PC-3 (cell line): Measurements from ENCODE around the gene SLC41A2. TPM values are rescaled to one million over a fixed set of nuclear protein-coding genes. Genes with fewer than 3 reads are reported as not detected.

Source experiments
- ATAC-seq: fragments of 200-7000 bp; cut with Tn5 transposase; 2 replicates; pipeline ENCODE4 v1.9.1; 2020; ENCODE audit warnings: mild to moderate bottlenecking, moderate library complexity
- BruUV-seq: library from RNA; stranded (reverse); fragments of 400-500 nt; replicated peaks from 2 replicates; lab custom pipeline; 2021; lab: Mats Ljungman, UMichigan
- CTCF ChIA-PET: fragments of 300-600 bp; sonication (Branson Sonifier 250); formaldehyde crosslinking; loops from one replicate; lab custom pipeline; 2022; ENCODE audit warnings: antibody characterized with exemption; lab: Charles Lee
- POLR2A ChIA-PET: fragments of 300-600 bp; sonication (Branson Sonifier 250); formaldehyde crosslinking; loops from one replicate; lab custom pipeline; 2022; ENCODE audit warnings: antibody characterized with exemption; ENCODE audit not compliant: unreplicated experiment; lab: Charles Lee
- DNase-seq: peaks from one replicate; pipeline ENCODE4 v3.0.0-alpha.2; 2015
- H2AFZ ChIP-seq: fragments of 300-600 bp; sonication (generic); 2 replicates; pipeline ENCODE4 v1.6.0; 2016; ENCODE audit warnings: antibody characterized with exemption, low read length
- H3F3A ChIP-seq: fragments of 300-600 bp; sonication (generic); one replicate; pipeline ENCODE4 v1.6.0; 2017; ENCODE audit warnings: antibody characterized with exemption, low read length, control low read depth, mild to moderate bottlenecking; ENCODE audit not compliant: unreplicated experiment
- H3K27ac ChIP-seq: fragments of 300-600 bp; sonication (generic); 2 replicates; pipeline ENCODE4 v1.5.1; 2016; ENCODE audit warnings: mild to moderate bottlenecking, low read length
- H3K27me3 ChIP-seq: fragments of 300-600 bp; sonication (generic); 2 replicates; pipeline ENCODE4 v1.6.1; 2016; ENCODE audit warnings: low read length, mixed read lengths
- H3K36me3 ChIP-seq: fragments of 300-600 bp; sonication (generic); 2 replicates; pipeline ENCODE4 v1.6.1; 2016; ENCODE audit warnings: low read depth, mixed run types, low read length, mixed read lengths
- H3K4me1 ChIP-seq: fragments of 300-600 bp; sonication (generic); 2 replicates; pipeline ENCODE4 v1.5.1; 2016; ENCODE audit warnings: low read length; ENCODE audit not compliant: insufficient read depth
- H3K4me2 ChIP-seq: fragments of 300-600 bp; sonication (generic); 2 replicates; pipeline ENCODE4 v1.6.0; 2016; ENCODE audit warnings: low read length
- H3K4me3 ChIP-seq: fragments of 300-600 bp; sonication (generic); 2 replicates; pipeline ENCODE4 v1.5.1; 2016; ENCODE audit warnings: mild to moderate bottlenecking, low read length, mixed read lengths
- H3K79me2 ChIP-seq: fragments of 300-600 bp; sonication (generic); 2 replicates; pipeline ENCODE4 v1.6.1; 2017; ENCODE audit warnings: low read length, mixed read lengths
- H3K9ac ChIP-seq: fragments of 300-600 bp; sonication (generic); 2 replicates; pipeline ENCODE4 v1.6.0; 2016; ENCODE audit warnings: mild to moderate bottlenecking, low read length
- H3K9me2 ChIP-seq: fragments of 300-600 bp; sonication (generic); replicated peaks from 2 replicates; pipeline ENCODE4 v1.6.1; 2016; ENCODE audit warnings: mixed run types, low read length, mixed read lengths
- H3K9me3 ChIP-seq: fragments of 300-600 bp; sonication (generic); 2 replicates; pipeline ENCODE4 v1.6.1; 2016; ENCODE audit warnings: low read length, mixed read lengths
- H4K20me1 ChIP-seq: fragments of 300-600 bp; sonication (generic); 2 replicates; pipeline ENCODE4 v1.6.1; 2016; ENCODE audit warnings: low read length, mixed read lengths
- EZH2 ChIP-seq: fragments of 300-600 bp; sonication (generic); IDR thresholded peaks from one replicate; pipeline ENCODE4 v1.6.1; 2017; ENCODE audit warnings: antibody characterized with exemption, mild to moderate bottlenecking, low read length; ENCODE audit not compliant: unreplicated experiment
- EZH2phosphoT487 ChIP-seq: fragments of 300-600 bp; sonication (generic); IDR thresholded peaks from 2 replicates; pipeline ENCODE4 v1.6.1; 2018; ENCODE audit warnings: mild to moderate bottlenecking, antibody characterized with exemption, low read length, borderline replicate concordance
- intact Hi-C: fragments of 100-400 bp; cut with micrococcal nuclease; formaldehyde crosslinking; loops from 2 replicates; pipeline ENCODE4 v1.9.0; 2023
- total RNA-seq: library from RNA; depleted of rRNA; stranded (reverse); fragments of >200 nt; gene quantifications from 2 replicates; pipeline ENCODE4 v1.2.3, GENCODE V29; 2014
- TF ChIP-seq, protein P1 (sequence below): fragments of 300-600 bp; sonication (generic); conservative IDR thresholded peaks from 2 replicates; pipeline ENCODE4 v1.5.1; 2017; ENCODE audit warnings: antibody characterized with exemption, low read depth, mild to moderate bottlenecking, low read length

The SLC41A2 gene
- total RNA-seq, 1 experiment from 2014 or later: 16.3 TPM

DNA sequence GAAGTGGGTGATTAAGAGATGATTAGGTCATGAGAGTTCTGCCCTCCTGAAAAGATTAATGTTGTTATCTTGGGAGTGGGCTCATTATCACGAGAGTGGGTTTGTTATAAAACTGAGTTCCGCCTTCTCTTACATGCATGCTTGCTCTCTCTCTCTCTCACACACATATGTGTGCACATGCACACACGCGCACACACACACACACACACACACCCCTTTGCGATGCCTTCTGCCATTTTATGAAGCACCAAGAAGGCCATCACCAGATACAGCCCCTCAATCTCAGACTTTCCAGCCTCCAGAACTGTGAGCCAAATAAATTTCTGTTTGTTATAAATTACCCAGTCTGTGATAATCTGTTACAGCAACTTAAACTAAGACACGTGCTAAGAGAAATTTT is 5.7 kb upstream of the SLC41A2 start:
- Histone ChIP-seq H3K4me1 (peaks cover 14% of the 10 kb centered on the region), H2AFZ (no peak overlapping the region), H3K36me3 (no peaks in the 10 kb centered on the region), H3K27ac (no peak overlapping the region), H3K9me3 (no peaks in the 10 kb centered on the region), H3K4me2 (no peak overlapping the region), H3K4me3 (no peak overlapping the region), H3K79me2 (no peaks in the 10 kb centered on the region), H3K9me2 (no peaks in the 10 kb centered on the region), H3K9ac (no peak overlapping the region), H3F3A (no peaks in the 10 kb centered on the region), H3K27me3 (no peaks in the 10 kb centered on the region), H4K20me1 (no peaks in the 10 kb centered on the region)
- intact Hi-C loops: no loop called here
- ChIA-PET POLR2A (interaction anchor here (0.6 kb wide), 1 partner anchor 701 kb away, joined by 3 read pairs; no protein-coding TSS in a partner anchor), CTCF (no interaction called here)
- TF ChIP-seq EZH2: no peak
- TF ChIP-seq EZH2phosphoT487: no peak
- TF ChIP-seq, protein P1, sequence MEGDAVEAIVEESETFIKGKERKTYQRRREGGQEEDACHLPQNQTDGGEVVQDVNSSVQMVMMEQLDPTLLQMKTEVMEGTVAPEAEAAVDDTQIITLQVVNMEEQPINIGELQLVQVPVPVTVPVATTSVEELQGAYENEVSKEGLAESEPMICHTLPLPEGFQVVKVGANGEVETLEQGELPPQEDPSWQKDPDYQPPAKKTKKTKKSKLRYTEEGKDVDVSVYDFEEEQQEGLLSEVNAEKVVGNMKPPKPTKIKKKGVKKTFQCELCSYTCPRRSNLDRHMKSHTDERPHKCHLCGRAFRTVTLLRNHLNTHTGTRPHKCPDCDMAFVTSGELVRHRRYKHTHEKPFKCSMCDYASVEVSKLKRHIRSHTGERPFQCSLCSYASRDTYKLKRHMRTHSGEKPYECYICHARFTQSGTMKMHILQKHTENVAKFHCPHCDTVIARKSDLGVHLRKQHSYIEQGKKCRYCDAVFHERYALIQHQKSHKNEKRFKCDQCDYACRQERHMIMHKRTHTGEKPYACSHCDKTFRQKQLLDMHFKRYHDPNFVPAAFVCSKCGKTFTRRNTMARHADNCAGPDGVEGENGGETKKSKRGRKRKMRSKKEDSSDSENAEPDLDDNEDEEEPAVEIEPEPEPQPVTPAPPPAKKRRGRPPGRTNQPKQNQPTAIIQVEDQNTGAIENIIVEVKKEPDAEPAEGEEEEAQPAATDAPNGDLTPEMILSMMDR: no peak
- no peak for ATAC-seq
- BruUV-seq: no TSS peak
- DNase-seq: no peak

DNA sequence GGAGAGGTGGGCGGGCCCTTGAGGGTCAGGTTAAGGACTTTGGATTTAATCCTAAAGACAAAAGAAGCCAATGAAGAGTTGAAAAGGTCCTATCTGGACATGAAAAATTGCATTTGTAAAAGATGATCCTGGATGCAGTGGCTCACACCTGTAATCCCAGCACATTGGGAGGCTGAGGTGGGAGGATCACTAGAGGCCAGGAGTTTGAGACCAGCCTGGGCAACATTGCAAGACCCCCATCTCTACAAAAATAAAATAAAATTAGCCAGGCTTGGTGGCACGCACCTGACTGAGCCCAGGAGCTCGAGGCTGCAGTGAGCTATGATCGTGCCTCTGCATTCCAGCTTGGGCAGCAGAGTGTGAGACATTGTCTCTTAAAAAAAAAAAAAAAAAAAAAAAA is 2.4 kb upstream of the SLC41A2 start:
- H3K27ac ChIP-seq: no peak overlapping the region
- no peaks in the 10 kb centered on the region for H3K36me3 ChIP-seq
- H3K4me2 ChIP-seq: no peak overlapping the region
- intact Hi-C loops: no loop called here
- peaks cover 25% of the 10 kb centered on the region for H3K4me1 ChIP-seq
- CTCF ChIA-PET: no interaction called here
- DNase-seq (no peak), ATAC-seq (no peak)
- POLR2A ChIA-PET: no interaction called here
- H3K4me3 ChIP-seq: no peak overlapping the region
- no peaks in the 10 kb centered on the region for H3K27me3 ChIP-seq
- no peak overlapping the region for H3K9ac ChIP-seq
- H3K9me3 ChIP-seq: no peaks in the 10 kb centered on the region
- no peaks in the 10 kb centered on the region for H3K9me2 ChIP-seq
- no peaks in the 10 kb centered on the region for H3F3A ChIP-seq
- no peaks in the 10 kb centered on the region for H4K20me1 ChIP-seq
- no peak for TF ChIP-seq EZH2phosphoT487
- no peak for TF ChIP-seq EZH2
- TF ChIP-seq, protein P1: no peak
- no peaks in the 10 kb centered on the region; the same call in 1 of the 2 replicates for H3K79me2 ChIP-seq
- no TSS peak for BruUV-seq
- no peak overlapping the region for H2AFZ ChIP-seq

DNA sequence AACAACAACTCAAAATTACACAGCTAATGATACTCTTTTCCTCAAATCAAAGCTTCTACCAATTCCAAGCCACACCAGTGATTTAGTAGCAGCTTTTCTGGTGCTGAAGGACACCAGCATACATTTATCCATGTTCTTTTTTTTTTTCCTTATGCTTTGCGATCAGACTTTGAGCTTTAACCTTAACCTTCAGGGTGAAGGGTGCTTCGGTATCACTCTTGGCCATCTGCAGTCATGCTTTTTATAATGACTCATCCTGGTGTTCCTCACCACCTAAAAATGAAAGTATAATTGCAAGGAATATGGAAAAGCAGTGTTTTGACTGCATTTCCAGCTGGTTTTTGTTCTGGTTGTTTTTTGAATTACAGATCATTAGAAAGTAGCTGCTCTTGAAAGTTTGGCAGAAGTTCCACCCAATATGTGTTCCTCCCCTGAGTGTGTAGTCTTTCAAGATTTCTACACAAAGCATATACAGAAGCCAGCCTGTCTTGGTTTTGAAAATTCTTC is 1.3 kb upstream of the SLC41A2 start:
- Histone ChIP-seq H3K4me2 (peak overlapping the region; percentile 94), H3K27ac (peak overlapping the region; percentile 80), H3K27me3 (no peaks in the 10 kb centered on the region), H3F3A (no peaks in the 10 kb centered on the region), H3K36me3 (no peaks in the 10 kb centered on the region), H3K4me3 (peak overlapping the region; percentile 79), H2AFZ (peak overlapping the region; percentile 79), H3K9ac (peak overlapping the region; percentile 88), H3K4me1 (peaks cover 25% of the 10 kb centered on the region), H4K20me1 (no peaks in the 10 kb centered on the region), H3K9me3 (no peaks in the 10 kb centered on the region), H3K79me2 (no peaks in the 10 kb centered on the region; the same call in 1 of the 2 replicates), H3K9me2 (no peaks in the 10 kb centered on the region)
- DNase-seq (peak; percentile 42), ATAC-seq (no peak)
- ChIA-PET CTCF (no interaction called here), POLR2A (no interaction called here)
- intact Hi-C loops: loop anchor here (2.0 kb wide), 1 partner anchor 93 kb away; no protein-coding TSS in a partner anchor
- TF ChIP-seq, protein P1: no peak
- TF ChIP-seq EZH2phosphoT487 (no peak), EZH2 (no peak)
- no TSS peak for BruUV-seq
